HepG2 (cell line): ENCODE data around the gene PEBP1. TPM values are rescaled to one million over a fixed set of nuclear protein-coding genes. Genes with fewer than 3 reads are reported as not detected.

Source experiments
- AHR ChIP-seq: IDR thresholded peaks from 2 replicates; pipeline ENCODE4 v1.6.1; 2018; ENCODE audit warnings: missing genetic modification reagents, missing compliant biosample characterization
- ARHGAP35 ChIP-seq: sonication (generic); formaldehyde crosslinking; IDR thresholded peaks from 2 replicates; pipeline ENCODE4 v1.9.0; 2022; ENCODE audit warnings: mild to moderate bottlenecking, inconsistent platforms, moderate library complexity, missing genetic modification reagents, borderline replicate concordance
- CBX5 ChIP-seq: sonication (generic); formaldehyde crosslinking; IDR thresholded peaks from 2 replicates; pipeline ENCODE4 v1.4.0; 2020; ENCODE audit warnings: missing genetic modification reagents, borderline replicate concordance
- CCDC6 ChIP-seq: sonication (generic); formaldehyde crosslinking; IDR thresholded peaks from 2 replicates; pipeline ENCODE4 v1.8.1; 2022; ENCODE audit warnings: mild to moderate bottlenecking, missing genetic modification reagents, moderate library complexity
- GABPB1 ChIP-seq: IDR thresholded peaks from 2 replicates; pipeline ENCODE4 v1.6.1; 2016; ENCODE audit warnings: mild to moderate bottlenecking, missing genetic modification reagents, moderate library complexity, missing compliant biosample characterization
- HDAC6 ChIP-seq: fragments of 200-600 bp; sonication (generic); IDR thresholded peaks from 2 replicates; pipeline ENCODE4 v1.7.0; 2017; ENCODE audit warnings: mild to moderate bottlenecking, antibody characterized with exemption, low read length, low read depth
- JUNB ChIP-seq: sonication (generic); formaldehyde crosslinking; IDR thresholded peaks from 2 replicates; pipeline ENCODE4 v1.8.0; 2022; ENCODE audit warnings: missing genetic modification reagents, mild to moderate bottlenecking, borderline replicate concordance
- MLLT10 ChIP-seq: sonication (generic); formaldehyde crosslinking; IDR thresholded peaks from 2 replicates; pipeline ENCODE4 v1.4.0; 2020; ENCODE audit warnings: missing genetic modification reagents
- PBX3 ChIP-seq: sonication (generic); formaldehyde crosslinking; IDR thresholded peaks from 2 replicates; pipeline ENCODE4 v1.8.1; 2023; ENCODE audit warnings: missing genetic modification reagents, inconsistent platforms, borderline replicate concordance
- POGZ ChIP-seq: sonication (generic); formaldehyde crosslinking; IDR thresholded peaks from 2 replicates; pipeline ENCODE4 v1.4.0; 2020; ENCODE audit warnings: mild to moderate bottlenecking, missing genetic modification reagents
- SP2 ChIP-seq: sonication (generic); formaldehyde crosslinking; IDR thresholded peaks from 2 replicates; pipeline ENCODE4 v1.5.1; 2020; ENCODE audit warnings: mild to moderate bottlenecking, missing genetic modification reagents
- STAT6 ChIP-seq: sonication (generic); formaldehyde crosslinking; IDR thresholded peaks from 2 replicates; pipeline ENCODE4 v1.4.0; 2020; ENCODE audit warnings: missing genetic modification reagents, mild to moderate bottlenecking, borderline replicate concordance
- ZBTB2 ChIP-seq: sonication (generic); formaldehyde crosslinking; IDR thresholded peaks from 2 replicates; pipeline ENCODE4 v1.8.0; 2022; ENCODE audit warnings: low read depth, missing genetic modification reagents
- ZBTB26 ChIP-seq: IDR thresholded peaks from 2 replicates; pipeline ENCODE4 v1.6.1; 2016; ENCODE audit warnings: missing compliant biosample characterization, missing genetic modification reagents, borderline replicate concordance
- ZBTB43 ChIP-seq: sonication (generic); formaldehyde crosslinking; conservative IDR thresholded peaks from 2 replicates; pipeline ENCODE4 v1.4.0; 2020; ENCODE audit warnings: missing genetic modification reagents
- ZNF143 ChIP-seq: sonication (generic); formaldehyde crosslinking; IDR thresholded peaks from 2 replicates; pipeline ENCODE4 v1.4.0; 2020; ENCODE audit warnings: missing genetic modification reagents
- ZNF484 ChIP-seq: sonication (generic); formaldehyde crosslinking; IDR thresholded peaks from 2 replicates; pipeline ENCODE4 v1.5.1; 2020; ENCODE audit warnings: mild to moderate bottlenecking, low read depth, missing genetic modification reagents, borderline replicate concordance
- ZNF564 ChIP-seq: sonication (generic); formaldehyde crosslinking; IDR thresholded peaks from 2 replicates; pipeline ENCODE4 v1.8.1; 2023; ENCODE audit warnings: mild to moderate bottlenecking, missing genetic modification reagents
- ZNF616 ChIP-seq: sonication (generic); formaldehyde crosslinking; IDR thresholded peaks from 2 replicates; pipeline ENCODE4 v1.5.0; 2020; ENCODE audit warnings: low read depth, mild to moderate bottlenecking, missing genetic modification reagents
- ZSCAN21 ChIP-seq: sonication (generic); formaldehyde crosslinking; IDR thresholded peaks from 2 replicates; pipeline ENCODE4 v1.8.0; 2022; ENCODE audit warnings: mild to moderate bottlenecking, missing genetic modification reagents, moderate library complexity, borderline replicate concordance
- ZSCAN31 ChIP-seq: sonication (generic); formaldehyde crosslinking; IDR thresholded peaks from 2 replicates; pipeline ENCODE4 v1.5.0; 2020; ENCODE audit warnings: low read depth, mild to moderate bottlenecking, missing genetic modification reagents
- polyA plus RNA-seq, 8 experiments: library from polyadenylated mRNA; depleted of rRNA in 3 of 8; stranded (reverse) in 7 of 8; unstranded in 1 of 8; fragments of >200 nt; fragmentation: Illumina TruSeq in 4 of 8; extraction: Trizol in 4 of 8; gene quantifications; 2 replicates each; pipeline versions ENCODE4 v1.2.1 to v1.2.3, GENCODE V29; 2011 to 2016; ENCODE audit warnings: low read depth in 4 of 8, missing spikeins in 1 of 8, mixed read lengths in 1 of 8; ENCODE audit not compliant: insufficient read depth in 1 of 8
- total RNA-seq, 5 experiments: library from RNA; depleted of rRNA; stranded (reverse); fragments of >200 nt; fragmentation: Illumina TruSeq; extraction: Trizol; gene quantifications; 2 replicates each; pipeline ENCODE4 v1.2.3, GENCODE V29; 2016; ENCODE audit warnings: low read depth in 1 of 5

The PEBP1 gene
- total and polyA plus RNA-seq, 2 of the 13 experiments (the other 11 are each of a cell fraction or from before 2014, with no cell fraction given) = 538 to 1,505 TPM

- TF ChIP-seq ZNF484 (CRISPR knock-in tag) = no peak; the same call in 1 of the 2 replicates
- peak; percentile 91; the same call in 1 of the 2 replicates for TF ChIP-seq ZBTB43 (CRISPR knock-in tag)
- TF ChIP-seq POGZ (CRISPR knock-in tag) = peak; percentile 89
- peak; percentile 69 for TF ChIP-seq SP2 (CRISPR knock-in tag)
- no peak for TF ChIP-seq STAT6 (CRISPR knock-in tag)
- TF ChIP-seq CBX5 = no peak
- TF ChIP-seq GABPB1 (CRISPR knock-in tag) = peak; percentile 84
- TF ChIP-seq ZSCAN31 (CRISPR knock-in tag) = peak; percentile 86
- peak; percentile 87 for TF ChIP-seq ZBTB26 (CRISPR knock-in tag)
- TF ChIP-seq PBX3 (CRISPR knock-in tag) = no peak
- no peak for TF ChIP-seq JUNB
- TF ChIP-seq ZSCAN21 = peak; percentile 92; the same call in 1 of the 2 replicates
- TF ChIP-seq ZBTB2 (CRISPR knock-in tag) = no peak
- no peak; the same call in 1 of the 2 replicates for TF ChIP-seq ZNF143 (CRISPR knock-in tag)
- peak; percentile 81; the same call in 1 of the 2 replicates for TF ChIP-seq AHR (CRISPR knock-in tag)
- TF ChIP-seq MLLT10 (CRISPR knock-in tag) = 0 out of 2 replicates have a peak, but pooled peaks have one; percentile 62
- peak; percentile 88 for TF ChIP-seq ZNF564 (CRISPR knock-in tag)
- TF ChIP-seq HDAC6 = no peak
- peak; percentile 73; the same call in 1 of the 2 replicates for TF ChIP-seq ARHGAP35 (CRISPR knock-in tag)
- TF ChIP-seq CCDC6 (CRISPR knock-in tag) = peak; percentile 95; the same call in 1 of the 2 replicates
- TF ChIP-seq ZNF616 (CRISPR knock-in tag) = peak; percentile 94
Observed at GRCh38 chr12:118135788-118136558, at the start of gene PEBP1 (continued).
